Activated naive CD4-positive, alpha-beta T cell treated with anti-CD3 and anti-CD28 coated beads for 36 hours (primary cell): ENCODE results near the gene BOLA1. TPM values are rescaled to one million over a fixed set of nuclear protein-coding genes. Genes with fewer than 3 reads are reported as not detected.

ENCODE experiments used
- CTCF ChIA-PET: fragments of 350-600 bp; sonication (Branson Sonifier 250); formaldehyde crosslinking; loops from one replicate; lab custom pipeline; 2021; ENCODE audit warnings: antibody characterized with exemption; lab: Charles Lee
- DNase-seq: peaks from one replicate; pipeline ENCODE4 v3.0.0-alpha.2; 2020
- H3K27ac Mint-ChIP-seq: one replicate; pipeline ENCODE4 v1.8.0; 2021; ENCODE audit warnings: mild to moderate bottlenecking, mixed read lengths
- H3K27me3 Mint-ChIP-seq: one replicate; pipeline ENCODE4 v1.8.0; 2021; ENCODE audit warnings: low read depth, mixed read lengths
- H3K36me3 Mint-ChIP-seq: one replicate; pipeline ENCODE4 v1.8.0; 2021; ENCODE audit warnings: low read depth, mixed read lengths
- H3K4me1 Mint-ChIP-seq: one replicate; pipeline ENCODE4 v1.8.0; 2021; ENCODE audit warnings: low read depth, mixed read lengths
- H3K4me3 Mint-ChIP-seq: one replicate; pipeline ENCODE4 v1.8.0; 2021; ENCODE audit warnings: mild to moderate bottlenecking, moderate library complexity, mixed read lengths
- H3K9me3 Mint-ChIP-seq: one replicate; pipeline ENCODE4 v1.8.0; 2021; ENCODE audit warnings: mixed read lengths
- intact Hi-C: fragments of 100-400 bp; cut with micrococcal nuclease; formaldehyde crosslinking; loops from one replicate; pipeline ENCODE4 v1.15.1; 2023
- total RNA-seq, 2 experiments: library from RNA; stranded (reverse); gene quantifications; one replicate each; pipeline ENCODE4 v1.2.3, GENCODE V29; 2021

Gene BOLA1
- total RNA-seq, 2 experiments from 2014 or later, result 24.7 to 28.7 TPM

- intact Hi-C loops, result loop anchor here (2.0 kb wide), 1 partner anchor 83 kb away; no protein-coding TSS in a partner anchor
- Mint-ChIP-seq H3K27ac (no peak overlapping the region), H3K36me3 (peaks cover 43% of the 10 kb centered on the region), H3K9me3 (no peaks in the 10 kb centered on the region), H3K27me3 (no peaks in the 10 kb centered on the region), H3K4me1 (peaks cover 36% of the 10 kb centered on the region), H3K4me3 (peak overlapping the region; percentile 68)
- no peak for DNase-seq
- CTCF ChIA-PET, result no interaction called here
These were observed 26.4 kb downstream of the BOLA1 start for GRCh38 chr1:149925751-149926150.

GRCh38 chr1:149926296-149926695 is 26.9 kb downstream of the BOLA1 start:
- no peak for DNase-seq
- no peaks in the 10 kb centered on the region for H3K9me3 Mint-ChIP-seq
- intact Hi-C loops, result loop anchor here (2.0 kb wide), 1 partner anchor 83 kb away; no protein-coding TSS in a partner anchor
- peaks cover 39% of the 10 kb centered on the region for H3K4me1 Mint-ChIP-seq
- H3K27ac Mint-ChIP-seq, result no peak overlapping the region
- no peaks in the 10 kb centered on the region for H3K27me3 Mint-ChIP-seq
- H3K4me3 Mint-ChIP-seq, result peak overlapping the region; percentile 99
- CTCF ChIA-PET, result no interaction called here
- peaks cover 43% of the 10 kb centered on the region for H3K36me3 Mint-ChIP-seq

DNA sequence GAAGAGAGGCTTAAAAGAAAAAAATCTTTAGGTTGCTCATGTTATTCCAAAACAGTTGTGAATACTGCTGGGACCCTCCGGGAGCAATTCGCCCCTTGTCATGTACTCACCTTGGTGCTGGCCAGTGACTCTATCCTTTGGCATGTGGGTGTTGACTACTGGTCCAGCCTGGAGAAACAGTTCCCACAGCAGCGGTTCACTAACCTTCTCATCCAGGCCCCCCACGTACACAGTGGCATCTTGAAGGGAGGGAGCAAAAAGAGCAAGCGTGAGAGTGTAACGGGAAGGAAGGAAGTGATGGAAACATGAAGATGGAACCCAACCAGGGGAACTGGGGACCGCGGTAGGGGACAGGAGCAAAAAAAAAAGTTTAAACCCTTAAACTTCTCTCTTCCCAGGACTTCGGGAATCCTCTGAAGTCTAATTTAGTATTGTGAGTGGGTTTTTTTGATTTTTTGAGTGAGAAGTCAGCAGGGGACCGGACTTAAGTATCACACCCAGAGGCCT is 27.7 kb downstream of the BOLA1 start:
- Mint-ChIP-seq H3K27me3 (no peaks in the 10 kb centered on the region), H3K36me3 (peaks cover 42% of the 10 kb centered on the region), H3K9me3 (no peaks in the 10 kb centered on the region), H3K27ac (peak overlapping the region; percentile 95), H3K4me1 (peaks cover 45% of the 10 kb centered on the region), H3K4me3 (peak overlapping the region; percentile 99)
- no peak for DNase-seq
- CTCF ChIA-PET, result no interaction called here
- intact Hi-C loops, result loop anchor here (1.0 to 2.0 kb wide), 4 partner anchors 10 to 82 kb away; partner anchors contain the start of genes BOLA1 and SV2A

- peaks cover 38% of the 10 kb centered on the region for H3K36me3 Mint-ChIP-seq
- peaks cover 45% of the 10 kb centered on the region for H3K4me1 Mint-ChIP-seq
- H3K27ac Mint-ChIP-seq, result peak within 1 kb of the TSS; percentile 95
- no peaks in the 10 kb centered on the region for H3K27me3 Mint-ChIP-seq
- no peaks in the 10 kb centered on the region for H3K9me3 Mint-ChIP-seq
- CTCF ChIA-PET, result interaction anchor here (1.0 kb wide), 1 partner anchor 40 kb away, joined by 3 read pairs; a partner anchor contains a TSS
- peak; percentile 97 for DNase-seq
- intact Hi-C loops, result loop anchor here (1.0 to 2.0 kb wide), 5 partner anchors 10 to 81 kb away; partner anchors contain the start of genes BOLA1 and SV2A
- H3K4me3 Mint-ChIP-seq, result peak within 1 kb of the TSS; percentile 99
These were observed 28.4 kb downstream of the BOLA1 start, which contains the start of gene SF3B4 for GRCh38 chr1:149927563-149928400. SF3B4 (minus strand) TSS chr1:149927803; CDS start chr1:149927759, 44 bp downstream.

- H3K36me3 Mint-ChIP-seq, result peaks cover 34% of the 10 kb centered on the region
- CTCF ChIA-PET, result interaction anchor here (1.0 kb wide), 1 partner anchor 41 kb away, joined by 3 read pairs; a partner anchor contains a TSS
- intact Hi-C loops, result loop anchor here (1.0 kb wide), 1 partner anchor 40 kb away; no protein-coding TSS in a partner anchor
These were observed 29.0 kb downstream of the BOLA1 start for GRCh38 chr1:149928401-149928724.

DNA sequence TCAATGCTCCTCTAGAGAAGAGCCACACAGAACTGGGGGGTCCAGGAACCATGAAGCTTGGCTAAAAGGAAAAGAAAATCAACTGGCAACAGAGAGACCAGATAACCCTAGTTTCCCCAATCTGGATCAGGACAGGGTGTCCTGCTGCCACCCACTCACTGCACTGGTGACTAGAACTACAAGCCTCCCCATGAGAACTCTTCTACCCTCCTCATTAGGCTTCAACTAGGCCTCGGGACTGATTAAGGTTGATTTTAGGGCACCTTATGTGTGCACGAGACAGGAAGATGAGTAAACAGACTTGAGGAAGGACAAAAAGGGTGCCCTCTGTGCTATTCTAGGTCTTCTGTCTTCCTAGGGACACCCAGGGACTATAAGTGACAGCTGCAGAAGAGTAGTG is 30.5 kb downstream of the BOLA1 start:
- CTCF ChIA-PET, result no interaction called here
- H3K36me3 Mint-ChIP-seq, result peaks cover 22% of the 10 kb centered on the region
- no peak overlapping the region for H3K4me3 Mint-ChIP-seq
- H3K27ac Mint-ChIP-seq, result no peak overlapping the region
- intact Hi-C loops, result no loop called here
- H3K27me3 Mint-ChIP-seq, result no peaks in the 10 kb centered on the region
- peaks cover 38% of the 10 kb centered on the region for H3K4me1 Mint-ChIP-seq
- no peaks in the 10 kb centered on the region for H3K9me3 Mint-ChIP-seq
- no peak for DNase-seq

More at GRCh38 chr1:149928401-149928724, 29.0 kb downstream of the BOLA1 start:
- Mint-ChIP-seq H3K27ac (peak overlapping the region; percentile 95), H3K4me1 (peaks cover 45% of the 10 kb centered on the region), H3K9me3 (no peaks in the 10 kb centered on the region), H3K4me3 (peak overlapping the region; percentile 99), H3K27me3 (no peaks in the 10 kb centered on the region)
- DNase-seq, result no peak

- CTCF ChIA-PET, result no interaction called here
- Mint-ChIP-seq H3K36me3 (peaks cover 7% of the 10 kb centered on the region), H3K4me3 (no peak overlapping the region), H3K27me3 (no peaks in the 10 kb centered on the region), H3K4me1 (peaks cover 24% of the 10 kb centered on the region), H3K27ac (no peak overlapping the region), H3K9me3 (no peaks in the 10 kb centered on the region)
- intact Hi-C loops, result no loop called here
- no peak for DNase-seq
These were observed 31.9 kb downstream of the BOLA1 start for GRCh38 chr1:149931212-149931790.

GRCh38 chr1:149932474-149932873 is 33.1 kb downstream of the BOLA1 start:
- Mint-ChIP-seq H3K9me3 (no peaks in the 10 kb centered on the region), H3K27ac (no peak overlapping the region), H3K4me3 (no peak overlapping the region), H3K27me3 (no peaks in the 10 kb centered on the region), H3K4me1 (peaks cover 32% of the 10 kb centered on the region), H3K36me3 (no peaks in the 10 kb centered on the region)
- CTCF ChIA-PET, result no interaction called here
- intact Hi-C loops, result no loop called here
- no peak for DNase-seq

DNA sequence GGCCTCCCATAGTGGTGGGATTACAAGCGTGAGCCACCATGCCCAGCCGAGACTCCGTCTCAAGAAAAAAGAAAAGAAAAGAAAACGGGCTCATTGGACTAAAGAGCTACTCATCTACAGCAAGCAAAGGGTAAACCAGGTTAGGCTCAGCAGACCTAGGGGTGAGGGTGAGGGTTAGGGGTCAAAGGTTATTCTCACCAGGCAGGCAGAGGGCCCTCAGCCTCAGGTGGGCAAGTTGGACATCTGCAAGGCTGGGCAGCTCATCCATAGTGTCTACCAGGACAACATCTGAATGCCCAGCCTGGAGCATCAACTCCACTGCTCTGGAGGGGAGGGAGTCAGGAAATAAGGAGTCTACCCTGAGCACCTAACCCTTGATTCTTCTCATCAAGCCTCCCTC is 33.8 kb downstream of the BOLA1 start:
- no peak for DNase-seq
- Mint-ChIP-seq H3K27me3 (no peaks in the 10 kb centered on the region), H3K4me3 (no peak overlapping the region), H3K4me1 (peaks cover 39% of the 10 kb centered on the region), H3K9me3 (no peaks in the 10 kb centered on the region), H3K36me3 (no peaks in the 10 kb centered on the region), H3K27ac (no peak overlapping the region)
- intact Hi-C loops, result no loop called here
- CTCF ChIA-PET, result interaction anchor here (0.6 kb wide), 1 partner anchor 116 kb away, joined by 3 read pairs; no protein-coding TSS in a partner anchor

DNA sequence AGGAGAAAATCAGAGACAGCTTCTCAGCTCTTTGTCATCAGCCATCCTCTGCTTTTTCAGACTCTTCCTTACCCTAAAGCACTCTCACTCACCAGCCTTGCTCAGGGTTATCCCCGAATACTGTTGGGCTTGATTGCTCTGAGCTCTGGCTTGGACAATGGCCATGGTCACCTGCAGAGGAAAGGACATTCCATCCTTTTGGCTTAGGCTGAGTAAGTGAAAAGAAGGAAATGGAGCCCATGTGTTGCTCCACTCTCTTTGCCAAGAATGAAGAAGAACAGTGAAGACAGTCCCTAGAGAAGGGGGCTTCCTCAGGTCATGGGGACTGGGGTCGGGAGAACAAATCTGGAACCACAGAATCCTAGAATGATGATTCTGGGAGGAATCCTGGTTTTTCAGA is 35.0 kb downstream of the BOLA1 start:
- peaks cover 40% of the 10 kb centered on the region for H3K4me1 Mint-ChIP-seq
- H3K27me3 Mint-ChIP-seq, result no peaks in the 10 kb centered on the region
- no peaks in the 10 kb centered on the region for H3K9me3 Mint-ChIP-seq
- CTCF ChIA-PET, result no interaction called here
- DNase-seq, result no peak
- H3K36me3 Mint-ChIP-seq, result no peaks in the 10 kb centered on the region
- intact Hi-C loops, result no loop called here
- H3K27ac Mint-ChIP-seq, result no peak overlapping the region
- no peak overlapping the region for H3K4me3 Mint-ChIP-seq

GRCh38 chr1:149936170-149936991 is 37.0 kb downstream of the BOLA1 start, which contains the start of gene MTMR11:
MTMR11 (minus strand) TSS chr1:149936879; CDS start chr1:149936647, 232 bp downstream.
- no peak for DNase-seq
- Mint-ChIP-seq H3K27me3 (no peaks in the 10 kb centered on the region), H3K4me3 (no peak within 1 kb of the TSS), H3K36me3 (no peaks in the 10 kb centered on the region), H3K4me1 (peaks cover 46% of the 10 kb centered on the region), H3K9me3 (no peaks in the 10 kb centered on the region), H3K27ac (peak within 1 kb of the TSS; percentile 54)
- intact Hi-C loops, result no loop called here
- CTCF ChIA-PET, result no interaction called here
